Endothelial cell of umbilical vein (primary cell): Measurements from ENCODE around the gene AFP. TPM values are rescaled to one million over a fixed set of nuclear protein-coding genes. Genes with fewer than 3 reads are reported as not detected.

Experiments
- BruUV-seq: library from RNA; stranded (reverse); fragments of 400-500 nt; replicated peaks from 2 replicates; lab custom pipeline; 2021; lab: Mats Ljungman, UMichigan
- CTCF ChIA-PET: fragments of 300-600, 350-600 bp; sonication (Branson Sonifier 250); formaldehyde crosslinking; loops from one replicate; lab custom pipeline; 2021; ENCODE audit warnings: antibody characterized with exemption, inconsistent platforms; lab: Charles Lee
- POLR2A ChIA-PET: fragments of 300-600, 350-600 bp; sonication (Branson Sonifier 250); formaldehyde crosslinking; loops from one replicate; lab custom pipeline; 2021; ENCODE audit warnings: antibody characterized with exemption, inconsistent platforms; lab: Charles Lee
- DNase-seq: peaks from one replicate; pipeline ENCODE4 v3.0.0-alpha.2; 2011; ENCODE audit warnings: low read depth, low spot score
- FAIRE-seq: peaks from 2 replicates; lab custom pipeline; 2011; peaks lifted over from hg19 to GRCh38; lab: Jason Lieb, UNC
- H2AFZ ChIP-seq: 2 replicates; pipeline ENCODE4 v1.6.0; 2012; ENCODE audit warnings: low read depth, low read length, control low read depth, inconsistent platforms
- H3K27ac ChIP-seq: 2 replicates; pipeline ENCODE4 v1.5.1; 2011; ENCODE audit warnings: low read depth, mild to moderate bottlenecking, control low read depth, low read length, moderate library complexity; ENCODE audit not compliant: insufficient read depth
- H3K27me3 ChIP-seq, 2 experiments: 2 replicates each; pipeline versions ENCODE4 v1.6.0 to v1.6.1; 2011; ENCODE audit warnings: low read length in 2 of 2, mixed read lengths in 1 of 2; ENCODE audit not compliant: control insufficient read depth in 2 of 2, insufficient read depth in 2 of 2
- H3K36me3 ChIP-seq, 2 experiments: 2 replicates in 1 of 2; 3 replicates in 1 of 2; pipeline ENCODE4 v1.5.1; 2011; ENCODE audit warnings: low read length in 2 of 2, mild to moderate bottlenecking in 1 of 2, moderate library complexity in 1 of 2; ENCODE audit not compliant: control insufficient read depth in 2 of 2, insufficient read depth in 2 of 2; ENCODE audit errors: extremely low read depth in 1 of 2
- H3K4me1 ChIP-seq: 3 replicates; pipeline ENCODE4 v1.5.1; 2011; ENCODE audit warnings: mild to moderate bottlenecking, low read length; ENCODE audit not compliant: control insufficient read depth, insufficient read depth; ENCODE audit errors: extremely low read depth
- H3K4me2 ChIP-seq: 2 replicates; pipeline ENCODE4 v1.6.1; 2011; ENCODE audit warnings: low read length, control low read depth, mixed read lengths; ENCODE audit not compliant: insufficient read depth
- H3K4me3 ChIP-seq, 3 experiments: fragments of 200-600 bp in 1 of 3; sonication (generic), shearing (Covaris generic) in 1 of 3; replicated peaks in 1 of 3; 2 replicates each; pipeline ENCODE4 v1.5.1; 2011 to 2016; ENCODE audit warnings: control low read depth in 3 of 3, low read length in 3 of 3, mild to moderate bottlenecking in 2 of 3, inconsistent platforms in 1 of 3, low read depth in 1 of 3, moderate library complexity in 1 of 3; ENCODE audit not compliant: insufficient read depth in 1 of 3
- H3K79me2 ChIP-seq: 2 replicates; pipeline ENCODE4 v1.6.0; 2012; ENCODE audit warnings: low read length, inconsistent platforms; ENCODE audit not compliant: control insufficient read depth, insufficient read depth
- H3K9ac ChIP-seq: replicated peaks from 2 replicates; pipeline ENCODE3; 2011; ENCODE audit warnings: low read length, control low read depth; ENCODE audit not compliant: insufficient read depth; ENCODE audit errors: extremely low read depth
- H3K9me1 ChIP-seq: replicated peaks from 3 replicates; pipeline ENCODE4 v1.6.0; 2011; ENCODE audit warnings: mild to moderate bottlenecking, low read length; ENCODE audit not compliant: control insufficient read depth, insufficient read depth; ENCODE audit errors: extremely low read depth
- H3K9me3 ChIP-seq: replicated peaks from 2 replicates; pipeline ENCODE4 v1.5.1; 2012; ENCODE audit warnings: low read length, inconsistent platforms; ENCODE audit not compliant: control insufficient read depth, insufficient read depth
- H4K20me1 ChIP-seq: replicated peaks from 2 replicates; pipeline ENCODE3; 2011; ENCODE audit warnings: mild to moderate bottlenecking, low read length; ENCODE audit not compliant: control insufficient read depth, insufficient read depth; ENCODE audit errors: extremely low read depth
- EZH2 ChIP-seq: IDR thresholded peaks from 2 replicates; pipeline ENCODE4 v1.6.1; 2012; ENCODE audit warnings: borderline replicate concordance, low read depth, mild to moderate bottlenecking, moderate library complexity, low read length, inconsistent platforms; ENCODE audit not compliant: severe bottlenecking
- FOS ChIP-seq: IDR thresholded peaks from 2 replicates; pipeline ENCODE4 v1.6.1; 2011; ENCODE audit warnings: mild to moderate bottlenecking, low read length, moderate library complexity, borderline replicate concordance; ENCODE audit not compliant: insufficient read depth
- GATA2 ChIP-seq: IDR thresholded peaks from 2 replicates; pipeline ENCODE4 v1.7.0; 2011; ENCODE audit warnings: low read depth, mild to moderate bottlenecking, moderate library complexity, mixed read lengths, low read length; ENCODE audit not compliant: insufficient read length, insufficient read depth
- JUN ChIP-seq: IDR thresholded peaks from 2 replicates; pipeline ENCODE4 v1.6.1; 2011; ENCODE audit warnings: borderline replicate concordance, low read depth; ENCODE audit not compliant: insufficient read length, insufficient read depth
- MYC ChIP-seq: IDR thresholded peaks from one replicate; pipeline ENCODE4 v1.6.1; 2011; ENCODE audit warnings: mild to moderate bottlenecking, low read depth, low read length
- POLR2A ChIP-seq: IDR thresholded peaks from 2 replicates; pipeline ENCODE4 v1.6.1; 2012; ENCODE audit warnings: low read depth, mild to moderate bottlenecking, control low read depth, low read length
- POLR2AphosphoS5 ChIP-seq: IDR thresholded peaks from 2 replicates; pipeline ENCODE4 v1.6.1; 2012; ENCODE audit warnings: low read depth, mild to moderate bottlenecking, control low read depth, low read length, moderate library complexity; ENCODE audit not compliant: insufficient read depth
- dilution Hi-C: fragments of 300-500 bp; cut with MboI; formaldehyde crosslinking; loops from one replicate; pipeline ENCODE4 v1.15.0; 2019; ENCODE audit warnings: low sequenced_read_pairs; ENCODE audit not compliant: extremely low pct_ligation_motif_present
- intact Hi-C: fragments of 100-400 bp; cut with micrococcal nuclease; formaldehyde crosslinking; loops from one replicate; pipeline ENCODE4 v1.10.0; 2022
- polyA plus RNA-seq, 4 experiments: library from polyadenylated mRNA; depleted of rRNA in 3 of 4; stranded (reverse) in 3 of 4; unstranded in 1 of 4; fragments of >200 nt; gene quantifications; 2 replicates each; pipeline versions ENCODE4 v1.2.1 to v1.2.3, GENCODE V29; 2011 to 2012; ENCODE audit warnings: missing spikeins in 1 of 4
- total RNA-seq: library from RNA; stranded (reverse); gene quantifications from 2 replicates; pipeline ENCODE4 v1.2.3, GENCODE V29; 2021
- TF ChIP-seq, protein P1 (sequence below): IDR thresholded peaks from 2 replicates; pipeline ENCODE4 v1.6.1; 2011; ENCODE audit not compliant: insufficient read depth, insufficient read length
- TF ChIP-seq, protein P2 (sequence below), 2 donors: IDR thresholded peaks; 1 replicate in 1 of 2; 2 replicates in 1 of 2; pipeline ENCODE4 v1.5.1; 2011; ENCODE audit warnings: low read length in 2 of 2, mild to moderate bottlenecking in 2 of 2, moderate library complexity in 2 of 2, control low read depth in 1 of 2, inconsistent platforms in 1 of 2, low read depth in 1 of 2; ENCODE audit not compliant: insufficient read depth in 1 of 2; ENCODE audit errors: extremely low read depth in 1 of 2

The AFP gene
- total and polyA plus RNA-seq, 2 donors (not counting 3 experiments of a cell fraction or from before 2014, with no cell fraction given), result not detected

DNA sequence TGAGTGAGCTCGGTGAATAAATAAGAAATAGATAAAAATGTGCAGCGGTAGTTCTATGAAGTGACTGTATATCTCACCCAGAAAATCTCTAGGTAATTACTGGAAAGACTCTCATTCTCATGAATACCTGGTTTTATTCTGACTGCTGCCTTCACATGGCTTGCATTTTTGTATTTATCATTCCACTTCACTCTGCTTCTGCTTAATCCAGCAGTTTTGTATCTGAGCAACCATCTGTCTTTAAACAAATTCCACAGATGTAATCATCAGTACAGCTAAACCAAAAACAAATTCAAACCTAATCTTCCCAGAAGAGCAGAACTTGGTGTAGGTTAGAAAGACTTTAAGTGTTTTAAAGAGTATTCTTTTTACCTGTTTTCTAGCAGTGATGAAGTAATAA is 43.1 kb upstream of the AFP start:
- intact Hi-C loops (no loop called here), dilution Hi-C loops (no loop called here)
- no peaks in the 10 kb centered on the region for H3K4me1 ChIP-seq
- DNase-seq, result no peak
- no TSS peak for BruUV-seq
- CTCF ChIA-PET, result no interaction called here
- H3K4me2 ChIP-seq, result no peak overlapping the region
- no peak overlapping the region for H2AFZ ChIP-seq
- FAIRE-seq, result no peak
- no peak overlapping the region for H3K27ac ChIP-seq
- no peaks in the 10 kb centered on the region for H3K9me3 ChIP-seq
- no peaks in the 10 kb centered on the region for H3K27me3 ChIP-seq
- POLR2A ChIA-PET, result no interaction called here
- TF ChIP-seq POLR2A (no peak), FOS (no peak), EZH2 (no peak), GATA2 (no peak), JUN (no peak), MYC (no peak), POLR2AphosphoS5 (no peak)
- TF ChIP-seq, protein P1, sequence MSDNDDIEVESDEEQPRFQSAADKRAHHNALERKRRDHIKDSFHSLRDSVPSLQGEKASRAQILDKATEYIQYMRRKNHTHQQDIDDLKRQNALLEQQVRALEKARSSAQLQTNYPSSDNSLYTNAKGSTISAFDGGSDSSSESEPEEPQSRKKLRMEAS, result no peak
- TF ChIP-seq, protein P2, sequence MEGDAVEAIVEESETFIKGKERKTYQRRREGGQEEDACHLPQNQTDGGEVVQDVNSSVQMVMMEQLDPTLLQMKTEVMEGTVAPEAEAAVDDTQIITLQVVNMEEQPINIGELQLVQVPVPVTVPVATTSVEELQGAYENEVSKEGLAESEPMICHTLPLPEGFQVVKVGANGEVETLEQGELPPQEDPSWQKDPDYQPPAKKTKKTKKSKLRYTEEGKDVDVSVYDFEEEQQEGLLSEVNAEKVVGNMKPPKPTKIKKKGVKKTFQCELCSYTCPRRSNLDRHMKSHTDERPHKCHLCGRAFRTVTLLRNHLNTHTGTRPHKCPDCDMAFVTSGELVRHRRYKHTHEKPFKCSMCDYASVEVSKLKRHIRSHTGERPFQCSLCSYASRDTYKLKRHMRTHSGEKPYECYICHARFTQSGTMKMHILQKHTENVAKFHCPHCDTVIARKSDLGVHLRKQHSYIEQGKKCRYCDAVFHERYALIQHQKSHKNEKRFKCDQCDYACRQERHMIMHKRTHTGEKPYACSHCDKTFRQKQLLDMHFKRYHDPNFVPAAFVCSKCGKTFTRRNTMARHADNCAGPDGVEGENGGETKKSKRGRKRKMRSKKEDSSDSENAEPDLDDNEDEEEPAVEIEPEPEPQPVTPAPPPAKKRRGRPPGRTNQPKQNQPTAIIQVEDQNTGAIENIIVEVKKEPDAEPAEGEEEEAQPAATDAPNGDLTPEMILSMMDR (IDR thresholded peaks at IDR 0.05; ENCODE audit: extremely low read depth in 1 of 2, insufficient read depth in 1 of 2, low read depth in 1 of 2, low read length in 2 of 2), result no peak
- H4K20me1 ChIP-seq, result no peaks in the 10 kb centered on the region
- no peaks in the 10 kb centered on the region for H3K9me1 ChIP-seq
- no peak overlapping the region for H3K9ac ChIP-seq
- H3K79me2 ChIP-seq, result no peaks in the 10 kb centered on the region
- no peak overlapping the region for H3K4me3 ChIP-seq
- H3K36me3 ChIP-seq, result no peaks in the 10 kb centered on the region
